Activated CD8-positive, alpha-beta memory T cell treated with anti-CD3 and anti-CD28 coated beads for 36 hours (primary cell): ENCODE measurements around the gene THEMIS. TPM values are rescaled to one million over a fixed set of nuclear protein-coding genes. Genes with fewer than 3 reads are reported as not detected.

Experiments
- CTCF ChIA-PET: fragments of 350-600 bp; sonication (Branson Sonifier 250); formaldehyde crosslinking; loops from one replicate; lab custom pipeline; 2021; ENCODE audit warnings: antibody characterized with exemption; lab: Charles Lee
- POLR2A ChIA-PET: fragments of 350-600 bp; sonication (Branson Sonifier 250); formaldehyde crosslinking; loops from one replicate; lab custom pipeline; 2021; ENCODE audit warnings: antibody characterized with exemption; lab: Charles Lee
- total RNA-seq, 2 experiments: library from RNA; stranded (reverse); gene quantifications; one replicate each; pipeline ENCODE4 v1.2.3, GENCODE V29; 2021

THEMIS gene
- total RNA-seq, 2 experiments from 2014 or later, result 32.0 to 33.0 TPM

DNA sequence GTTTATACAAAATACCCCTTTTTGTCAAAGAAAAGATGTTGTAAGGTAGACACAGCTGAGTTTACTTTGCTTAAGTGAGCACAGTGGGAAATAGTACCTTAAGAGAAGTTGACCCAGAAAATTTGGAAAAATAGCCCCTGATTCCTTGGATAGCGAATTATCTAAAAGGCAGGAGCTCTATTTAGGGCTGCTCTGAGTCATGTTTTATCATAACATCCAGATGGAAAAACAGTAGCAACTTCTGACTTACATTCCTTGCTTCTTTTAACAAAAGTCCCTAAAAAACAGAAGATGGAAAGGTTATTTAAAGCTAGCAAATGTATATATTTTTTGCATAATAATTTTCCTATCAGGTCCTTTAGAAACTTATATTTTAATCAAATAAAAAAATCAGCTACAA, 59.0 kb downstream of the THEMIS start:
- ChIA-PET POLR2A (no interaction called here), CTCF (interaction anchor here (1.1 kb wide), 1 partner anchor 13 kb away, joined by 3 read pairs; no protein-coding TSS in a partner anchor)

DNA sequence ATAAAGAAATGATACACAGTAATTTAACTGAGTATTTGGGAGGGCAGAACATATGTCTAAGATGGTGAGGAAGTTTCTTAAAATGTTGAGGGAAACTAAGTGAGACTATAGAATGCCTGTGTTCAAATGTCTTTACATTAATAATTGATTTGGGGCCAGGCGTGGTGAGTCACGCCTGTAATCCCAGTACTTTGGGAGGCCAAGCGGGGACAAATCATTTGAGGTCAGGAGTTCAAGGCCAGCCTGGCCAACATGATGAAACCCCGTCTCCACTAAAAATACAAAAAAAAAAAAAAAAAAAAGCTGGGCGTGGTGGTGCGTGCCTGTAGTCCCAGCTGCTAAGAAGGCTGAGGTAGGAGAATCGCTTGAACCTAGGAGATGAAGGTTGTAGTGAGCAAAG, 66.7 kb downstream of the THEMIS start:
- POLR2A ChIA-PET, result no interaction called here
- CTCF ChIA-PET, result interaction anchor here (1.4 kb wide), 1 partner anchor 12 kb away, joined by 3 read pairs; no protein-coding TSS in a partner anchor

- POLR2A ChIA-PET, result no interaction called here
- CTCF ChIA-PET, result interaction anchor here (0.8 to 1.4 kb wide), 2 partner anchors 13 to 22 kb away, joined by 3 read pairs; no protein-coding TSS in a partner anchor
Observed at GRCh38 chr6:127833336-127833735, 67.5 kb downstream of the THEMIS start.

- ChIA-PET CTCF (interaction anchor here (0.7 kb wide), 1 partner anchor 71 kb away, joined by 3 read pairs; no protein-coding TSS in a partner anchor), POLR2A (no interaction called here)
Observed at GRCh38 chr6:127832381-127832780, 68.5 kb downstream of the THEMIS start.

GRCh38 chr6:127824061-127824460, 76.8 kb downstream of the THEMIS start:
- ChIA-PET CTCF (no interaction called here), POLR2A (no interaction called here)

- POLR2A ChIA-PET, result no interaction called here
- CTCF ChIA-PET, result interaction anchor here (1.2 kb wide), 2 partner anchors 8 to 13 kb away, joined by 3 read pairs; no protein-coding TSS in a partner anchor
Observed at GRCh38 chr6:127821431-127821830, 79.4 kb downstream of the THEMIS start.

- ChIA-PET POLR2A (no interaction called here), CTCF (no interaction called here)
Observed at GRCh38 chr6:127818149-127818548, 82.7 kb downstream of the THEMIS start.

DNA sequence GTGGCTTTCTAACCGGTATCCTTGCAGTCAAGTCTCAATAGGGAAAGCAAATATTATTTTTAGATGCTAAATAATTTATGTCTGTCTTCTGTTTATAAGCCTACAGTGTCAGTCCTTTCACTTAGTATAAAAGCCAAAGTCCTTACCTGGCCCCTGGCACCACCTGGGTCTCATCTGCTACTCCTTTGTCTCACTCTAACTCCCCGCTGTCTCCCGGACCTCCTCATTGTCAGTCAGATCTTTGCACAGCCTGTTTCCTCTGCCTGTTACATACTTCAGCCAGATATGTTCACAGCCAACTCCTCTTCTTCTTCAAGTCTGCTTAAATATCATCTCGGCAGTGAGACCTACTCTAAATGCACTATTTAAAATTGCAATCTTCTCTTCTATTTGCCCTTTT, 84.2 kb downstream of the THEMIS start:
- POLR2A ChIA-PET, result no interaction called here
- CTCF ChIA-PET, result no interaction called here

DNA sequence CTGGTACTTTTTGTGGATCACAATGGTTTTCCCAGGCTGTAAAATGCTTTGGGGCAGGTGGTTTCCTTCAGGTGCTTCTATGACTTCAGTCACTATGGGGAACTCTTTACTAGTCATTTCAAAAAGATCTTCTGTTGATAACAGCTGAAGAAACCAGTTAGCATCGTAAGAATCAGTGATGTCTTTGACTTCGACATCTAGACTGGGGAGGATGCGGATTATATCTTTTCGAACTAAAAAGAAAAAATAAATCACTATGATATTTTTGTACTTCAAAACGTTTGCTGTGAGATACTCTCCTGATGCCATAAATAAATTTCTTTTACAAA, 87.2 kb downstream of the THEMIS start:
- CTCF ChIA-PET, result interaction anchor here (1.0 to 1.5 kb wide), 3 partner anchors 8 to 76 kb away, joined by 3 to 5 read pairs (median 4); no protein-coding TSS in a partner anchor
- POLR2A ChIA-PET, result interaction anchor here (0.6 kb wide), 1 partner anchor 176 kb away, joined by 3 read pairs; no protein-coding TSS in a partner anchor

- ChIA-PET POLR2A (interaction anchor here (0.6 kb wide), 1 partner anchor 177 kb away, joined by 3 read pairs; no protein-coding TSS in a partner anchor), CTCF (interaction anchor here (0.9 to 1.5 kb wide), 4 partner anchors 9 to 464 kb away, joined by 3 to 5 read pairs (median 4); no protein-coding TSS in a partner anchor)
Observed at GRCh38 chr6:127812985-127813698, 87.7 kb downstream of the THEMIS start.

- CTCF ChIA-PET, result interaction anchor here (1.0 to 1.5 kb wide), 3 partner anchors 44 to 75 kb away, joined by 3 to 5 read pairs (median 4); no protein-coding TSS in a partner anchor
- POLR2A ChIA-PET, result no interaction called here
Observed at GRCh38 chr6:127811900-127812570, 88.8 kb downstream of the THEMIS start.

DNA sequence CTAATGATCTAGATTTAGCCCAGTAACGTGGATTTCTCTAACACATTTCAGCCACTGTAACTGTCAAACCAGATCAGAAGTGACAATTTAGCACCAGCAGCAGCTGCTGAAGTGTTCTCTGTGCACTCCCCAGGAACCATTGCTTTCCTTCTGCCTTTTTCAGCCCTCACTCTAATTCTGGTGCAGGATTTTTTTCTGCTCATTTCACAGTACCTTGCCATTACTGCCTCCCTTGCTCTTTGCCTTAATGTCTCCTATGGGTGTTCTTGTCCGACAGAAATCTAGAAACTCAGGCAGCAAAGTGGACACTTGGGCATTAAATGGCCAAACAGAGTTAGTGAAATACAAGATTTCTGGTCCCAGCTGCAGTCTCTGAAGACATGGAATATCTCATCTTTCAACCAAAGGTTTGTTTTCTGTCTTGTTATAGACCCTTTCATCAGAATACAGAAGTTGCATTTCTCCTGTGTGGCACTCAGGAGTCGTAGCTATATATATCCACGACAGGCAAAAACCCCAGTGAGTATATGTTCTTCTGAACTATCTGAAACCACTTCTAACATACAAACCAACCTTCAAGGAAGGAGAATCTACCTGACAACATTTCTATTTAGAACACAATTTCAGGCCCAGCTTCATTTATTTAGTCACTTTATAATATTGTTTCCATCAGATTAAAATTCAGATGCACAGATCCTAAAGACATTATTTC, 92.9 kb downstream of the THEMIS start:
- POLR2A ChIA-PET, result interaction anchor here (0.6 to 1.1 kb wide), 2 partner anchors 8 to 60 kb away, joined by 3 to 4 read pairs; no protein-coding TSS in a partner anchor
- CTCF ChIA-PET, result interaction anchor here (1.0 to 1.7 kb wide), 2 partner anchors 14 to 35 kb away, joined by 3 to 5 read pairs; no protein-coding TSS in a partner anchor

DNA sequence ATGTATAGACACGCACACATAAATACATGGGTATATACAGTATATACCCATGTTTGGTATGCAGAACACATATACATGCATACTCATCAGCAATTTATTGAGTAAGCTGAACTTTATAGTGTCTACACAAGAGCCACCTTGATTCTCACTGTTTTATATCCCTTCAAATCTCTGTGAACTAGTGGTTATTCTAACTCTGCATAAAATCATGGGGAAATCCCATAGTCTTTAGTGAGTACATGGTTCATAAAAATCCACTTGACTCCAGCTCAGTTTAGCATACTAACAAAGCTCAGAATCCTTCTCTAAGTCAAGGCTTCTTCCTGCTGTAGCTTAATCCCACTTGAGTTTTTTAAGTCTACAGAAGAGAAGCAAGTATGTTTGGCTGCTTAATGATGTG, 104.1 kb downstream of the THEMIS start:
- ChIA-PET POLR2A (no interaction called here), CTCF (interaction anchor here (0.8 kb wide), 1 partner anchor 59 kb away, joined by 3 read pairs; no protein-coding TSS in a partner anchor)

GRCh38 chr6:127794405-127794804, 106.5 kb downstream of the THEMIS start:
- CTCF ChIA-PET, result no interaction called here

GRCh38 chr6:127793396-127793795, 107.5 kb downstream of the THEMIS start:
- ChIA-PET POLR2A (no interaction called here), CTCF (no interaction called here)

More at GRCh38 chr6:127794405-127794804, 106.5 kb downstream of the THEMIS start:
- POLR2A ChIA-PET, result no interaction called here

- POLR2A ChIA-PET, result no interaction called here
- CTCF ChIA-PET, result no interaction called here
Observed at GRCh38 chr6:127792616-127793015, 108.2 kb downstream of the THEMIS start.

DNA sequence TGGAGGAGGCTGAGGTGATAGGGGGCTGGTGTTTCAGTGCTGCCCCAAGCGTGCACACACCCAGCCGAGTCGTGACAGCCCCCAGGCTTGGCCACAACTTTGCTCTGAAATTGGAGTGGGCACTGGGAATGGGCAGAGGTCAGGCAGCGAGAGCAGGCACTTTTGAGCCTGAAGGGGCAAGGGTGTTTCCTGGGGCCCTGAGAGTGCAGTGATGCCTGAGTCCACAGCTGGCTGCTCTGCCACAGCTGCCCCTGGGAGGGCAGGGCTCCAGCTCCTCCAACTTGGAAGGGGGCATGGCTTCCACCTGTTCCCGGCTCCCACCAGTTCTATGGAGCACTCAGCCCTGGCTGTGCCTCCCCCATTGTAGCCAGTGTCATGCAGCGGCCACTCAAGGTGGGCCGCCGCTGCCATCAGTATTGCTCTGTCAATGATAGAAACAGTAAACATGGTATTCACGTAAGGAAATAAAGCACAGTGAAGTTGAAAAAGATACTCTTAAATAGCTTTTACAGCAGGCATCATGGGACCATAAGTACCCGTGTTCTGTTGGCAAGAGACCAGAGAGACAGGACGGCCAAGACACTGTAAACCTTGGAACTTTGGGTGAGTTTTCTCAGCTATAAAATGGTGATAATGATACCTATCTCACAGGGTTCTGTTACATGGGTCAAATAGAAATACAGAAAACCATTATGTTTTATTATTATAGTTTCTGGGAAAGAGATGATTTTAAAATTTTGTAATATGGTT, 108.9 kb downstream of the THEMIS start:
- ChIA-PET POLR2A (no interaction called here), CTCF (no interaction called here)

DNA sequence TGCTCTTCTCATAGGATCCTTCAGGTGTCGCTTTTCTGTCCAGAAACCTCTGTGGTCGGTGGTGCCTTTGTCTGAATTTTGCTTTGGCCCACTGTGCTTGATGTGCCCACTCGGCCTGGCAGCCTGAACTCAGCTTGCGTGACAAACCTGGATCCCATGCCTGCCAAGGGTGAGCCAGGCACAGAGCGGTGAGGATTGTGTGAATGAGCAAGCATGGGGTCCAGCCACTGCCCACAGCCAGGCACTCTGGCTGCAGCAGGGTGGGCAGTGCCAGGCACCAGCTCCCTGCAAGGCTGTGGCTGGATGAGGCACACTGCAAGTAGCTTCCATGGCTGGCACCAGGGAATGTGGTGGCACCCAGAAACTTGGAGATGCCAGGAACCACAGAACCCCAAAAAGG, 110.3 kb downstream of the THEMIS start:
- POLR2A ChIA-PET, result no interaction called here
- CTCF ChIA-PET, result no interaction called here

DNA sequence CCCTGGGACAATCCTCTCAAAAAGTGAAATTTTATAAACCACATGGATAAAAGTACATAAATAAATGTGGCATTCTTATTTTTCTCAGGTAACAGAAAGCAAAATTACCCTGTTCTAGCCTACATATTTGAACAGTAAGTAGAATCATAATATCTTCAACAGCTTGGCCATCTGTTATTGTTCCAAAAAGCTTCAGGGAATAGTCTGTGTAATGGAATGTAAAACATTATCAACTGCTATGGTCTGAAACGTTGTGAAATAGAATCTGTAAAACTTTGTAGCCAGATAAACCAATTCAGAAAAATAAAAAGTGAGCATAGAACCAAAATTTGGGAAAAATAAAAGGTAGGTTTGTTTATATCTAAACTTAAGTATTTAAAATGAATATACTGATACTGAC, 114.7 kb downstream of the THEMIS start:
- CTCF ChIA-PET, result no interaction called here
- POLR2A ChIA-PET, result no interaction called here
